HG02870 (cell line): ENCODE measurements around the gene GNL1.
"Not testable (repeated sequence)": the region's sequence is repeated elsewhere in the genome, so short reads cannot be mapped to it uniquely, and the experiment has no call there.

Experiments used
- ATAC-seq: cut with Tn5 transposase; IDR thresholded peaks from one replicate; pipeline ENCODE4 v1.9.1; 2021; ENCODE audit warnings: mild to moderate bottlenecking, moderate library complexity; ENCODE audit not compliant: unreplicated experiment

The GNL1 gene

GRCh38 chr6:30556066-30556905 is at the start of gene GNL1:
Gene GNL1 (minus strand): TSS chr6:30556489. CDS start chr6:30556203, 286 bp downstream.
- peak; percentile 78 for ATAC-seq

DNA sequence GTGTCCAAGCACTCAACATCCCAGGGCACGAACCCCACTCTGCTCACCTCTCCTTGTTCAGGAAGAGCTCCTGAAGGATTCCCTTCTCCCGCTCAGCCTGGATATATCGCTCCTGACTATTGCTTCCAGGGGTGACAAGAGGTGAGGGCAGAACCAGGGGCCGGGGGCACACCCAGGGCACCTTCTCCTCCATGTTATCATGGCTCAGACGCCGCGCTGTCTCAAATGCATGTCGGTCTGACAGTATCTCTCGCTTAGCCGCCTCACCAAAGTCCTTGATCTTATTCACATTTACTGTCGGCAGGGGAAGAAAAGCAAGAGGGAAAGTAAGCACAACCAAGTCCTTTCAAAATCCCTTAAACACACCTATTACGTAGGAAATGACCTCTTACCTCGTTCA is 47.7 kb upstream of the GNL1 start:
- ATAC-seq, result no peak

DNA sequence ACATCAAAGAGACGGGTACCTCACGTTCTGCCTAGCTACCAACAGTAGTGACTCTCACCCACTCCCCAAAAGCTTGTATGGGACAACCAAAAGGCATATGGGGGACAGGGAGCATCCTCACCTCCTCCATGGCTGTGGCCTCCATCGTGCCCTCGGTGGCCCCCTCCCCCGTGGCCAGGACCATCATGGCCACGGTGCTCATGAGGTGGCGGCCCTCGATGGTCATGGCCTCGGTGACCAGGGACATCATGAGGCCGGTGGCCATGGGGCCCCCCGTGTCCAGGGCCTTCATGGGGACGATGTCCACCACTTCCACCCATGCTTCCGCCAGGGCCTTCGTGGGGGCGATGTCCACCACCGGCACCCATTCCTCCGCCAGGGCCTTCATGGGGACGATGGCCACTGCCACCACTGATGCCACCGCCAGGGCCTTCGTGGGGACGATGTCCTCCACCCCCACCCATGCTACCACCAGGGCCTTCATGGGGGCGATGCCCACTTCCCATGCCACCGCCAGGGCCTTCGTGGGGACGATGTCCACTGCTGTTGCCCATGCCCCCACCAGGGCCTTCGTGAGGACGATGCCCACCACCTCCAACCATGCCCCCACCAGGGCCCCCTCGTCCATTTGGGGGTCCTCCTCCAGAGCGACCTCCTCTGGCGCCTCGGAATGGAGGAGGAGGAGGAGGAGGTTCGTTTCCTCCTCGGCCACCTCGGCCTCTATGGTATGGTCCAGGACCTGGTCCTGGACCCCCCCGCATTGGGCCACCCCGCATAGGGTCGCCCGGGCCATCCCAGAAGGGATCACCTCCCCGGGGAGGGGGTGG is 45.7 kb upstream of the GNL1 start:
- no peak for ATAC-seq

DNA sequence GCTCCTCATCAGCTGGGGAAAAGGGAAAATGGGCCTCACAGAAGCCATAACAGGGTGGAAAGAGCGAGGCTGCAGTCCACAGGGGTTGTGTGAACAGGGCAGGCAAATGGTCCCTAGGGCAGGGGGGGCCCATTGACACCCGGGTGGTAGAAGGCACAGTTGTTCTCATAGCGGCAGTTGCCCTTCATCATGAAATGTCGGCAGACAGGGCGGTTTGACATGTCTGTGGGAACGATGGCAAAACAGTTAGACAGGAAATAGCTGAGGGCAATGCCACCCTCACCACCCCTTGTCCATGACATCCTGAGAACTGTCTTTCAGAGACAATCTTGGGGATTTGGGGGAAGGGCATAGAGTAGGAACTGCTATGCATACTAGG is 45.1 kb upstream of the GNL1 start:
- no peak for ATAC-seq

DNA sequence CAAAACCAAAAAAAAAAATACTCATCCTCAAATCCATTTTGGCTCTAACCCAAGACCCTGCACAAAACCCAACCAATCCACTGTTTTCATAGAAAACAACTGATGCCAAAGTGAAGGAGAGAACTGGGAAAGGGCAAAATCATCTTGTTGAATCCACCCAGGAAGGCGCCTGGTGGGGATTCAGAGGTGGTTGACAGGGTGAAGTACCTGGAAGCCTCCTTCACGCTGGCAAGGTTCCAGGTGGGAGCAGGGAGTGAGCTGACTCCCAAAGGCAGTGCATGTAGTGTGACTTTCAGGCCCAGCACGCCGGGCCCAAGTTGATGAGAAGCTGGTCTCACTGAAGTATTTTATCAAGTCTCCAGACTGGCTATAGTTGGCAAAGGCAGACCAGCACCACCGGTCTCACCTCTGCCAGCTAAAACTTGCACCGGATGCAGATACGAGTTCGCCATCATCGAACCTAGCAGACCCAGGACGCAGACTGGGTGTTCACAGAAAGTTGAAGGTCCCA is 44.2 kb upstream of the GNL1 start:
- ATAC-seq, result no peak

- no peak for ATAC-seq
Measured at GRCh38 chr6:30599625-30600324, 43.5 kb upstream of the GNL1 start.

DNA sequence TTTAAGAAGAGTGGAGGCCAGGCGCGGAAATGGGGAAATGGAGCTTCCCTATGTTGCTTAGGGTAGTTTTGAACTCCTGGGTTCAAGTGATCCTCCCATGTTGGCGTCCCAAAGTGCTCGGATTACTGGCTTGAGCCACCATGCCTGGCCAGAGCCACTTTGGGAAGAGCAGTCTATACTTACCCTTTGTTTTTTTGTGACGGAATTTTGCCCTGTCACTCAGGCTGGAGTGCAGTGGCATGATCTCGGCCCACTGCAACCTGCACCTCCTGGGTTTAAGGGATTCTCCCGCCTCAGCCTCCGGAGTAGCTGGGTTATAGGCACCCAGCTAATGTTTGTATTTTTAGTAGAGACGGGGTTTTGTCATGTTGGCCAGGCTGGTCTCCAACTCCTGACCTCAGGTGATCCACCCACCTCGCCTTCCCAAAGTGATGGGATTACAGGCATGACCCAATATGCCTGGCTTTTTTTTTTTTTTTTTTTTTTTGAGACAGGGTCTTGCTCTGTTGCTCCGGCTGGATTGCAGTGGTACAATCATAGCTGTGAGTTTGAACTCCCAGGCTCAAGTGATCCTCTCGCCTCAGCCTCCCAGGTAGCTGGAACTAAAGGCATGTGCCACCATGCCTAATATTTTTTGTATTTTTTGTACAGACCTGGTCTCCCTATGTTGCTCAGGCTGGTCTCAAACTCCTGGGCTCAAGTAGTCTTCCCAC is 42.8 kb upstream of the GNL1 start:
- no peak for ATAC-seq

DNA sequence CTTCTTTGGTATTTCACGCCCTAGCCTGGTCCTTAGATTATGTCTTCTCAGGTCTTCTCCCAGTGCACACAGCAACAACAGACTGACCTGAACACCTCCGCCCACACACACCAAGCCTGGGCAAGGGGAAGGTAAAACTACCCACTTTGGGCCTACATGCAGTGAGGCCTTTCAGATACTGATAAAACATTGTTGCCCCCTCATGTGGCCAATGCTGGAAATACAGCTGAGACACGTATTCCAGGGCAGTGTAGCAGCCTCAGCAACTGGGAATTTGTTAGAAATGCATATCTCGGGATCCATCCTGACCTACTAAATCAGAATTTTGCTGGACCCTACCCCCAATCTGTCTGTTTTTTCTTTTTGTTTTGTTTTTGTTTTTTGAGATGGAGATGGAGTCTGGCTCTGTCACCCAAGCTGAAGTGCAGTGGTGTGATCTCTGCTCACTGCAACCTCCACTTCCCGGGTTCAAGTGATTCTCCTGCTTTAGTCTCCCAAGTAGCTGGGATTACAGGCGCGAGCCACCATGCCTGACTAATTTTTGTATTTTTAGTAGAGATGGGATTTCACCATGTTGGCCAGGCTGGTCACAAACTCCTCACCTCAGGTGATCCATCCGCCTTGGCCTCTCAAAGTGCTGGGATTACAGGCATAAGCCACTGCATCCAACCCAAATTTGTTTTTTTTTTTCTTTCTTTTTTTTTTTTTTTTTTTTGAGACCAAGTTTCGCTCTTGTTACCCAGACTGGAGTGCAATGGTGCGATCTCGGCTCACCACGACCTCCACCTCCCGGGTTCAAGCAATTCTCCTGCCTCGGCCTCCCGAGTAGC is 41.2 kb upstream of the GNL1 start:
- not testable (repeated sequence) for ATAC-seq

DNA sequence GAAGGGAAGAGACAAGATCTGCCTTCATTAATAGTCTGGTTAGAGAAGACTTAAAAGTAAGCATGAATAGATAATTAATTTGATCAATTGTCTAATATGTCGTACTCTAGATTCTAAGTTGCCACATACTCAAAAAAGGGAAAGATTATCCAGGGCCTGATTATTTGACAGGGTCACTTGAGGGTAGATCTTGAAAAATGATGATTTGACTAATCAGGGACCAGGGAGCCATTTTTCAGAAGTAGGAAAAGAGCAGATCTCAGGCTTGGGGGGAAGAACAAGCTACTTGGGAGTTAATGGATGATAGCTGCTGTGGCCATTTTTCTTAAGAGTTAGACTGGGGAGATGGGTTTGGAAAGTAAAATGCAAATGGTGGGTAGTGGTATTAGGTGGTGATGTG is 36.0 kb upstream of the GNL1 start:
- ATAC-seq, result no peak

DNA sequence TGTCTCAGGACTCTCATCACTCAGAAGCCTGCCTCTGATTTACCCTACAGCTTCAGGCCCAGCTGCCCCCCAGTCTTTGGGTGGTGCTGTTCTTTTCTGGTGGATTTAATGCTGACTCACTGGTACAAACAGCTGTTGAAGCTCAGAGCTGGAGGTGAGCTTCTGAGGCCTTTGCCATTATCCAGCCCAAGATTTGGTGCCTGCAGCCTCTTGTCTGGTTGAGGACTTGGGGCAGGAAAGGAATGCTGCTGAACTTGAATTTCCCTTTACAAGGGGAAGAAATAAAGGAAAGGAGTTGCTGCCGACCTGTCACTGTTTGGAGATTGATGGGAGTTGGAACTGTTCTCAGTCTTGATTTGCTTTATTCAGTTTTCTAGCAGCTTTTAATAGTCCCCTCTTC is 34.7 kb upstream of the GNL1 start:
- no peak for ATAC-seq

GRCh38 chr6:30590509-30590908 is 34.2 kb upstream of the GNL1 start:
- no peak for ATAC-seq

- ATAC-seq, result no peak
Measured at GRCh38 chr6:30589754-30590358, 33.6 kb upstream of the GNL1 start.

GRCh38 chr6:30583921-30584320 is 27.6 kb upstream of the GNL1 start:
- no peak for ATAC-seq

GRCh38 chr6:30578051-30578450 is 21.8 kb upstream of the GNL1 start:
- ATAC-seq, result no peak

DNA sequence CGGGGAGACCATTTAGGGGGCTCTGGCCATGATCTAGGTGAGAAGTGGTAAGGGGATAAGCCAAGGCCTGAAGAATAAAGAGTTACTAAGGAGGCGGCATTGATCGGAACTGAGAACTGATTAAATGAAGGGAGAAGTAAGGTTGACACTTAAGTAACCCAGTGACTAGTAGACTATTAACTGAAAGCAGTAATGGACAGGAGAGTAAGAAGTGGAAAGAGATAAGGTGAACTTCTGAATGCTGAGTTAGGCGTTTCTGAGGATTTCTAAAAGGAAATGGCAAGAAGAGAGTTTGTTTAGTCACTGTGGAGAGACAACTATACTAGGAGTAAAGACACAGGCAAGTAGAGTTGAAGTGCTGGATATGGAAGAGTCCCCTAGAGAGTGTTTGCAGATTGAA is 16.8 kb upstream of the GNL1 start:
- no peak for ATAC-seq

- ATAC-seq, result no peak
Measured at GRCh38 chr6:30572148-30572547, 15.9 kb upstream of the GNL1 start.

DNA sequence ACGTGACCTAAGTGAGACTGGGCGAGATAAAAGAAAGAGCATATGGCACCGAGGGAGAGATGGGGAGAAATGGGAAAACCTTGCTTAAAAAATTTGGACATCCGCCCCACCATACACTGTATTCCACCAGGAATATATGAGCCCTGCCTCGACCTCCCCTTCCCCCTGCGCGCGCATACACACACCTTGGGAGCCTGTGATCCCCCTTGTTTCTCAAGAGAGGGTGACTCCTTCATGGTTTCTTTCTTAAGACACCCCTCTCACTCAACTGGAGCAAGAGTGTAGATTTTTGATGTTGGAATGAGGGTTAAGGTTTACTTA is 15.4 kb upstream of the GNL1 start:
- no peak for ATAC-seq

DNA sequence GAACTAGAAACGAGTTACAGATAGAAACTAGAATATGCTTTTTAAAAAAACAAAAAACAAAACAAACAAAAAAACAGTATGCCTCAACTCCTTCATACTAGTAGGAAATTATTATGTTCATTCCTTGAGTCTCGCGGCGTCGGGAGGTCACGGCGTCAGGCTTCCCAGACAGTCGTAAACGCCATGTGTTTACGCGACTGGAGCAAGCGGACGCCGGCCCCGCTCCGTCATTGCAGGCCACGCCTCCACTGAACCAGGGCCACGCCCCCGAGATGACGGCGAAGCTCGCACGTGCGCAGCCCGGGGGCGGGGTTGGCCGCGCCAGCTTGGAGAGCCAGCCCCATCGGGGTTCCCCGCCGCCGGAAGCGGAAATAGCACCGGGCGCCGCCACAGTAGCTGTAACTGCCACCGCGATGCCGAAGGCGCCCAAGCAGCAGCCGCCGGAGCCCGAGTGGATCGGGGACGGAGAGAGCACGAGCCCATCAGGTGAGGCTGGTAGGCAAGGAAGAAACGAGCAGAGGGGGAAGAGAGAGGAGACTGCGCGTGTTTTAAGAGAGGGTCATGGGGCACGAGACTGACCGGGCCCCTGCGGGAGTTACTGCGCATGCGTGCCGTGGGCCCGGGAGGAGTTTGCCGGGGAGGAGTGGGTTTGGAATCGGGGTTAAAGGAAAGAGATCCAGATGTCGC is 14.9 kb upstream of the GNL1 start, which contains the start of gene ABCF1:
Gene ABCF1 (plus strand): TSS at position 368 of the 687 bp plus-strand sequence. CDS start 46 bp downstream, at position 414.
- peak; percentile 87 for ATAC-seq

GRCh38 chr6:30570740-30571074 is 14.4 kb upstream of the GNL1 start:
- ATAC-seq, result peak; percentile 18
